K562 (cell line): ENCODE results near the gene CASD1. TPM values are rescaled to one million over a fixed set of nuclear protein-coding genes. Genes with fewer than 3 reads are reported as not detected.
A peak's percentile ranks its signal among the peaks of the same experiment; 100 is the strongest.

ENCODE experiments used
- ATAC-seq: fragments of 200-7000 bp; cut with Tn5 transposase; 3 replicates; pipeline ENCODE4 v1.9.1; 2020; ENCODE audit warnings: moderate library complexity
- BruUV-seq: library from RNA; stranded (reverse); fragments of 400-500 nt; replicated peaks from 2 replicates; lab custom pipeline; 2021; lab: Mats Ljungman, UMichigan
- CTCF ChIA-PET: fragments of 300-600 bp; formaldehyde crosslinking; extraction: SDS; loops from one replicate; lab custom pipeline; 2021; ENCODE audit warnings: low intra/inter-chr PET ratio; lab: Yijun Ruan, JAX
- POLR2A ChIA-PET: fragments of 300-600, 350-650 bp; sonication (Branson Sonifier 250); formaldehyde crosslinking; extraction: SDS; loops from one replicate; lab custom pipeline; 2021; ENCODE audit warnings: antibody characterized with exemption, inconsistent platforms; lab: Yijun Ruan, JAX
- DNase-seq, 4 experiments: peaks; one replicate each; pipeline versions ENCODE4 v3.0.0 to v3.0.0-alpha.2; 2011 to 2018; ENCODE audit warnings: low spot score in 3 of 4, mixed read lengths in 3 of 4; ENCODE audit errors: extremely low read depth in 1 of 4
- FAIRE-seq: peaks from 2 replicates; lab custom pipeline; 2011; peaks lifted over from hg19 to GRCh38; lab: Jason Lieb, UNC
- H2AFZ ChIP-seq: 2 replicates; pipeline ENCODE4 v1.6.0; 2011; ENCODE audit warnings: low read depth, low read length, control low read depth, inconsistent platforms
- H3K27ac ChIP-seq: fragments of 200-600 bp; 3 replicates; pipeline ENCODE4 v1.8.0; 2011; ENCODE audit warnings: low read depth, mild to moderate bottlenecking, control low read depth, inconsistent platforms, low read length, moderate library complexity, mixed read lengths; ENCODE audit errors: extremely low read depth
- H3K27me3 ChIP-seq, 2 experiments: fragments of 300-600 bp in 1 of 2; 2 replicates in 1 of 2; 3 replicates in 1 of 2; pipeline versions ENCODE4 v1.6.0 to v1.8.0; 2011; ENCODE audit warnings: inconsistent platforms in 2 of 2, low read length in 2 of 2, mild to moderate bottlenecking in 1 of 2, mixed read lengths in 1 of 2, moderate library complexity in 1 of 2; ENCODE audit not compliant: control insufficient read depth in 2 of 2, insufficient read depth in 2 of 2
- H3K36me3 ChIP-seq: fragments of 300-600 bp; 3 replicates; pipeline ENCODE4 v1.8.0; 2011; ENCODE audit warnings: mild to moderate bottlenecking, low read length, inconsistent platforms; ENCODE audit not compliant: control insufficient read depth, insufficient read depth
- H3K4me1 ChIP-seq, 2 experiments: fragments of 200-600 bp in 1 of 2; replicated peaks in 1 of 2; 2 replicates in 1 of 2; 3 replicates in 1 of 2; pipeline versions ENCODE4 v1.5.1 to v1.8.0; 2011; ENCODE audit warnings: inconsistent platforms in 2 of 2, low read length in 2 of 2, mild to moderate bottlenecking in 1 of 2, mixed read lengths in 1 of 2, moderate library complexity in 1 of 2; ENCODE audit not compliant: control insufficient read depth in 2 of 2, insufficient read depth in 2 of 2
- H3K4me2 ChIP-seq: 2 replicates; pipeline ENCODE4 v1.6.1; 2011; ENCODE audit warnings: low read length, control low read depth, inconsistent platforms, mixed read lengths; ENCODE audit not compliant: insufficient read depth
- H3K4me3 ChIP-seq: fragments of 200-600 bp; sonication (generic), shearing (Covaris generic); 2 replicates; pipeline ENCODE4 v1.5.1; 2016; ENCODE audit warnings: control low read depth, inconsistent platforms
- H3K79me2 ChIP-seq: fragments of 200-600 bp; 3 replicates; pipeline ENCODE4 v1.8.0; 2011; ENCODE audit warnings: low read length, inconsistent platforms; ENCODE audit not compliant: control insufficient read depth, insufficient read depth
- H3K9ac ChIP-seq, 2 experiments: 2 replicates each; pipeline versions ENCODE4 v1.6.0 to v1.6.1; 2011; ENCODE audit warnings: low read depth in 2 of 2, low read length in 2 of 2, control low read depth in 1 of 2, inconsistent platforms in 1 of 2, mild to moderate bottlenecking in 1 of 2, mixed read lengths in 1 of 2; ENCODE audit not compliant: insufficient read depth in 1 of 2
- H3K9me1 ChIP-seq: one replicate; pipeline ENCODE4 v1.6.0; 2011; ENCODE audit warnings: inconsistent platforms, mild to moderate bottlenecking, low read length, moderate library complexity; ENCODE audit not compliant: control insufficient read depth, insufficient read depth
- H3K9me3 ChIP-seq: replicated peaks from 2 replicates; pipeline ENCODE4 v1.5.1; 2011; ENCODE audit warnings: low read depth, low read length, inconsistent platforms; ENCODE audit not compliant: control insufficient read depth, insufficient read depth
- H4K20me1 ChIP-seq: replicated peaks from 2 replicates; pipeline ENCODE4 v1.6.1; 2011; ENCODE audit warnings: low read length, inconsistent platforms, mixed read lengths; ENCODE audit not compliant: control insufficient read depth, insufficient read depth
- BMI1 ChIP-seq: fragments of 150-350 bp; IDR thresholded peaks from 2 replicates; pipeline ENCODE4 v1.6.1; 2014; ENCODE audit warnings: low read length
- COPS2 ChIP-seq: fragments of 450-650 bp; conservative IDR thresholded peaks from 2 replicates; pipeline ENCODE4 v1.6.1; 2016; ENCODE audit warnings: mild to moderate bottlenecking, moderate library complexity
- EP300 ChIP-seq: IDR thresholded peaks from 2 replicates; pipeline ENCODE4 v1.6.1; 2012; ENCODE audit warnings: low read length, improper control_type of control experiment
- GTF2F1 ChIP-seq: IDR thresholded peaks from 2 replicates; pipeline ENCODE4 v1.6.1; 2011; ENCODE audit warnings: low read depth, low read length, improper control_type of control experiment
- POLR3A ChIP-seq: IDR thresholded peaks from 2 replicates; pipeline ENCODE4 v1.6.1; 2011; ENCODE audit warnings: borderline replicate concordance, mild to moderate bottlenecking, moderate library complexity; ENCODE audit not compliant: insufficient read length, insufficient read depth; ENCODE audit errors: extremely low read depth
- SPI1 ChIP-seq: IDR thresholded peaks from 2 replicates; pipeline ENCODE4 v1.6.1; 2011; ENCODE audit warnings: low read depth, low read length, control low read depth, borderline replicate concordance
- ZNF12 ChIP-seq: sonication (generic); formaldehyde crosslinking; IDR thresholded peaks from 2 replicates; pipeline ENCODE4 v1.4.0; 2020; ENCODE audit warnings: mild to moderate bottlenecking, missing genetic modification reagents
- ZNF696 ChIP-seq: fragments of 250-450 bp; sonication (Bioruptor Pico); conservative IDR thresholded peaks from 2 replicates; pipeline ENCODE4 v1.4.0; 2020; ENCODE audit warnings: mild to moderate bottlenecking, moderate library complexity
- WGBS: fragments of 100-300 bp; shearing (Covaris generic); methylation state at CpG from one replicate; pipeline ENCODE4 v1.1.6; 2016; ENCODE audit warnings: low coverage, mixed read lengths; ENCODE audit not compliant: insufficient coverage; ENCODE audit errors: missing lambda C conversion rate; 5-methylcytosine and 5-hydroxymethylcytosine counted together
- in situ Hi-C: fragments of 300-500 bp; cut with MboI; formaldehyde crosslinking; loops from 4 replicates; pipeline ENCODE4 v1.15.0; 2018; ENCODE audit warnings: inconsistent platforms, mixed read lengths
- intact Hi-C: fragments of 100-400 bp; cut with micrococcal nuclease; formaldehyde crosslinking; loops from 2 replicates; pipeline ENCODE4 v1.14.2; 2022
- polyA plus RNA-seq, 8 experiments: library from polyadenylated mRNA; depleted of rRNA in 4 of 8; stranded (reverse) in 5 of 8; unstranded in 3 of 8; fragments of >200 nt; fragmentation: Nextera tagmentation in 2 of 8; fragmentation: Illumina TruSeq in 1 of 8; extraction: Ambion mirVana in 2 of 8; extraction: Trizol in 1 of 8; gene quantifications; 2 replicates each; pipeline versions ENCODE4 v1.2.1 to v1.2.3, GENCODE V29; 2011 to 2014; ENCODE audit warnings: inconsistent platforms in 1 of 8, missing spikeins in 1 of 8
- total RNA-seq, 7 experiments: library from RNA; depleted of rRNA in 6 of 7; stranded (reverse); fragments of >200 nt in 6 of 7; fragmentation: Illumina TruSeq in 2 of 7; extraction: Trizol in 2 of 7; gene quantifications; 2 replicates each; pipeline versions ENCODE4 v1.2.1 to v1.2.3, GENCODE V29; 2011 to 2021; ENCODE audit warnings: low replicate concordance in 1 of 7
- TF ChIP-seq, protein P1 (sequence below), 2 experiments: fragments of 450-650 bp; IDR thresholded peaks; 2 replicates each; pipeline ENCODE4 v1.6.1; 2016; ENCODE audit warnings: mild to moderate bottlenecking in 2 of 2, borderline replicate concordance in 1 of 2, low read depth in 1 of 2, moderate library complexity in 1 of 2

CASD1 gene
- total and polyA plus RNA-seq, 9 of the 15 experiments (the other 6 are each of a cell fraction or from before 2014, with no cell fraction given): 1.2 to 8.2 (median 4.8) TPM

GRCh38 chr7:94591176-94591575 lies 81.6 kb downstream of the CASD1 start:
- no peak overlapping the region for H3K4me2 ChIP-seq
- TF ChIP-seq SPI1: peak; percentile 64; the same call in 1 of the 2 replicates
- TF ChIP-seq POLR3A: no peak
- TF ChIP-seq BMI1: no peak
- no peak for TF ChIP-seq ZNF12
- 0% methylated on average over 2 of the region's 2 CpGs for WGBS
- H3K27me3 ChIP-seq: no peaks in the 10 kb centered on the region
- no peak overlapping the region for H3K9ac ChIP-seq
- no peaks in the 10 kb centered on the region for H4K20me1 ChIP-seq
- ChIA-PET POLR2A (no interaction called here), CTCF (no interaction called here)
- no TSS peak for BruUV-seq
- no peaks in the 10 kb centered on the region for H3K9me3 ChIP-seq
- no peak overlapping the region for H3K4me3 ChIP-seq
- no peaks in the 10 kb centered on the region for H3K4me1 ChIP-seq
- no peaks in the 10 kb centered on the region for H3K9me1 ChIP-seq
- no peaks in the 10 kb centered on the region for H3K36me3 ChIP-seq
- no peak for FAIRE-seq
- no peaks in the 10 kb centered on the region for H3K79me2 ChIP-seq
- no peak overlapping the region for H2AFZ ChIP-seq
- DNase-seq: no peak
- no peak overlapping the region for H3K27ac ChIP-seq
- ATAC-seq: no peak
- intact Hi-C loops (no loop called here), in situ Hi-C loops (no loop called here)

GRCh38 chr7:94594882-94595281 lies 85.3 kb downstream of the CASD1 start:
- in situ Hi-C loops: no loop called here
- Histone ChIP-seq H3K9ac (no peak overlapping the region), H3K79me2 (no peaks in the 10 kb centered on the region), H3K27ac (no peak overlapping the region), H3K36me3 (no peaks in the 10 kb centered on the region), H3K4me3 (no peak overlapping the region), H3K9me1 (no peaks in the 10 kb centered on the region), H3K4me2 (no peak overlapping the region), H3K27me3 (no peaks in the 10 kb centered on the region), H4K20me1 (no peaks in the 10 kb centered on the region), H3K9me3 (no peaks in the 10 kb centered on the region), H3K4me1 (no peaks in the 10 kb centered on the region), H2AFZ (no peak overlapping the region)
- DNase-seq (no peak), ATAC-seq (no peak), FAIRE-seq (no peak)
- ChIA-PET CTCF (no interaction called here), POLR2A (no interaction called here)
- WGBS: 0% methylated on average over 1 of the region's 1 CpG
- no TSS peak for BruUV-seq
- intact Hi-C loops: no loop called here
- TF ChIP-seq ZNF696 (CRISPR knock-in tag) (no peak), EP300 (no peak), GTF2F1 (no peak), COPS2 (no peak)
- TF ChIP-seq, protein P1, sequence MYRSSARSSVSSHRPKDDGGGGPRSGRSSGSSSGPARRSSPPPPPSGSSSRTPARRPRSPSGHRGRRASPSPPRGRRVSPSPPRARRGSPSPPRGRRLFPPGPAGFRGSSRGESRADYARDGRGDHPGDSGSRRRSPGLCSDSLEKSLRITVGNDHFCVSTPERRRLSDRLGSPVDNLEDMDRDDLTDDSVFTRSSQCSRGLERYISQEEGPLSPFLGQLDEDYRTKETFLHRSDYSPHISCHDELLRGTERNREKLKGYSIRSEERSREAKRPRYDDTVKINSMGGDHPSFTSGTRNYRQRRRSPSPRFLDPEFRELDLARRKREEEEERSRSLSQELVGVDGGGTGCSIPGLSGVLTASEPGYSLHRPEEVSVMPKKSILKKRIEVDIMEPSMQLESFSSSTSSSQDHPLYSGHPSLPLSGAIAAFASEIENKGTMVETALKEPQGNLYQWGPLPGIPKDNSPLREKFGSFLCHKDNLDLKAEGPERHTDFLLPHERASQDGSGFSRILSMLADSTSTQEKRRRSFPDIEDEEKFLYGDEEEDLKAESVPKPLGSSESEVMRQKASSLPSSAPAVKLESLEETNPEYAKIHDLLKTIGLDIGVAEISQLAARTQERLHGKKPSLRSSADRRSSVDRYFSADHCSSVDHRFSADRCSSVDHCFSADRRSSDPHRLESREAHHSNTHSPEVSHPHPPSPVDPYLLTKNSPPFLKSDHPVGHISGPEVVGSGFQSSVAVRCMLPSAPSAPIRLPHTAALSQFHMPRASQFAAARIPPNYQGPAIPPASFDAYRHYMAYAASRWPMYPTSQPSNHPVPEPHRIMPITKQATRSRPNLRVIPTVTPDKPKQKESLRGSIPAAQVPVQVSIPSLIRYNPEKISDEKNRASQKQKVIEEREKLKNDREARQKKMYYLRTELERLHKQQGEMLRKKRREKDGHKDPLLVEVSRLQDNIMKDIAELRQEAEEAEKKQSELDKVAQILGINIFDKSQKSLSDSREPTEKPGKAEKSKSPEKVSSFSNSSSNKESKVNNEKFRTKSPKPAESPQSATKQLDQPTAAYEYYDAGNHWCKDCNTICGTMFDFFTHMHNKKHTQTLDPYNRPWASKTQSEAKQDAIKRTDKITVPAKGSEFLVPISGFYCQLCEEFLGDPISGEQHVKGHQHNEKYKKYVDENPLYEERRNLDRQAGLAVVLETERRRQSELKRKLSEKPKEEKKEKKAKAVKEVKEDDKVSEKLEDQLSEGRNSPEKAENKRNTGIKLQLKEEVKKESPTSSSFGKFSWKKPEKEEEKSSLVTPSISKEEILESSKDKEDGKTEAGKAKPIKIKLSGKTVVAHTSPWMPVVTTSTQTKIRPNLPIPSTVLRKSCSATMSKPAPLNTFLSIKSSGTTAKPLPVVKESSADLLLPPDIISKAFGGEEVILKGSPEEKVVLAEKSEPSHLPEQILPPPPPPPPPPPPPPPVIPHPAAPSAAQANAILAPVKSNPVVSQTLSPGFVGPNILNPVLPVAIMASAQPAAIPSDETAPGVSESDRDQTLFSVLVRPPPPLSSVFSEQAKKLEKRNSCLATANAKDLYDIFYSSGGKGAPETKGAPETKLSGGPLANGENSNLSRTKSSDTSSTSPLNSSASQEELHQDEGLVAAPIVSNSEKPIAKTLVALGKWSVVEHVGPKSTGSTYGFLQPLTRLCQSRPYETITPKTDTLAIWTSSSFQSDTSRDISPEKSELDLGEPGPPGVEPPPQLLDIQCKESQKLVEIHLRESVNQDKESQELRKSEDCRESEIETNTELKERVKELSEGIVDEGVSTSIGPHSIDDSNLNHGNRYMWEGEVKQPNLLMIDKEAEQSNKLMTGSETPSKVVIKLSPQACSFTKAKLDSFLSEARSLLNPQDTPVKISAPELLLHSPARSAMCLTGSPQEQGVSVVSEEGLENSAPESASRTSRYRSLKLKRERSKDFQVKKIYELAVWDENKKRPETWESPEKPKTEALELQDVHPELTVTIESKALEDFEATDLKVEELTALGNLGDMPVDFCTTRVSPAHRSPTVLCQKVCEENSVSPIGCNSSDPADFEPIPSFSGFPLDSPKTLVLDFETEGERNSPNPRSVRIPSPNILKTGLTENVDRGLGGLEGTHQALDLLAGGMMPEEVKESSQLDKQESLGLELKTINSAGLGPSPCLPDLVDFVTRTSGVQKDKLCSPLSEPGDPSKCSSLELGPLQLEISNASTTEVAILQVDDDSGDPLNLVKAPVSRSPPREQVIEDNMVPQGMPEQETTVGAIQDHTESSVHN (IDR thresholded peaks at IDR 0.05; ENCODE audit: borderline replicate concordance in 1 of 2, low read depth in 1 of 2): no peak
